GM23248 (cell line): ENCODE data around the gene RXRB. TPM values are rescaled to one million over a fixed set of nuclear protein-coding genes. Genes with fewer than 3 reads are reported as not detected.

Experiments
- DNase-seq: peaks from one replicate; pipeline ENCODE4 v3.0.0-alpha.2; 2015
- H2AFZ ChIP-seq: fragments of 200-600 bp; sonication (generic); 2 replicates; pipeline ENCODE4 v1.6.1; 2016; ENCODE audit warnings: antibody characterized with exemption
- H3F3A ChIP-seq: fragments of 200-600 bp; sonication (generic); 2 replicates; pipeline ENCODE4 v1.6.1; 2016; ENCODE audit warnings: mild to moderate bottlenecking, antibody characterized with exemption, mixed run types; ENCODE audit not compliant: insufficient read depth
- H3K27ac ChIP-seq: fragments of 200-600 bp; sonication (generic); 2 replicates; pipeline ENCODE4 v1.5.1; 2016; ENCODE audit warnings: mild to moderate bottlenecking
- H3K27me3 ChIP-seq: fragments of 200-600 bp; sonication (generic); replicated peaks from 2 replicates; pipeline ENCODE4 v1.6.1; 2016; ENCODE audit warnings: mild to moderate bottlenecking; ENCODE audit not compliant: insufficient read depth
- H3K36me3 ChIP-seq: fragments of 200-600 bp; sonication (generic); 2 replicates; pipeline ENCODE4 v1.6.1; 2016; ENCODE audit warnings: low read depth, mild to moderate bottlenecking
- H3K4me1 ChIP-seq: fragments of 200-600 bp; sonication (generic); 2 replicates; pipeline ENCODE4 v1.6.1; 2016; ENCODE audit warnings: mild to moderate bottlenecking; ENCODE audit not compliant: insufficient read depth
- H3K4me2 ChIP-seq: fragments of 200-600 bp; sonication (generic); one replicate; pipeline ENCODE4 v1.6.1; 2016; ENCODE audit warnings: mild to moderate bottlenecking; ENCODE audit not compliant: unreplicated experiment
- H3K4me3 ChIP-seq: fragments of 200-600 bp; sonication (generic); 2 replicates; pipeline ENCODE4 v1.5.1; 2016; ENCODE audit warnings: mild to moderate bottlenecking
- H3K79me2 ChIP-seq: fragments of 200-600 bp; sonication (generic); 2 replicates; pipeline ENCODE4 v1.6.1; 2016; ENCODE audit warnings: mild to moderate bottlenecking; ENCODE audit not compliant: insufficient read depth
- H3K9ac ChIP-seq: fragments of 200-600 bp; sonication (generic); 2 replicates; pipeline ENCODE4 v1.6.1; 2016; ENCODE audit warnings: mild to moderate bottlenecking
- H3K9me2 ChIP-seq: fragments of 200-600 bp; sonication (generic); 2 replicates; pipeline ENCODE4 v1.6.1; 2016; ENCODE audit warnings: mixed run types, mild to moderate bottlenecking, moderate library complexity; ENCODE audit not compliant: insufficient read depth
- H3K9me3 ChIP-seq: fragments of 200-600 bp; sonication (generic); one replicate; pipeline ENCODE4 v1.6.1; 2017; ENCODE audit warnings: low read depth
- H4K20me1 ChIP-seq: fragments of 200-600 bp; sonication (generic); 2 replicates; pipeline ENCODE4 v1.6.0; 2016; ENCODE audit not compliant: insufficient read depth
- EZH2 ChIP-seq: fragments of 200-600 bp; sonication (generic); IDR thresholded peaks from 2 replicates; pipeline ENCODE4 v1.6.1; 2018; ENCODE audit warnings: antibody characterized with exemption, mild to moderate bottlenecking; ENCODE audit not compliant: insufficient read depth, poor library complexity, severe bottlenecking
- EZH2phosphoT487 ChIP-seq: fragments of 200-600 bp; sonication (generic); IDR thresholded peaks from 2 replicates; pipeline ENCODE4 v1.6.1; 2018; ENCODE audit warnings: antibody characterized with exemption, moderate library complexity, mild to moderate bottlenecking, low read depth; ENCODE audit not compliant: insufficient read depth
- WGBS, 2 experiments: methylation state at CpG; one replicate each; pipeline ENCODE4 v1.1.6; 2015 to 2017; ENCODE audit warnings: low lambda C conversion rate in 2 of 2, low coverage in 1 of 2; ENCODE audit errors: missing lambda C conversion rate in 2 of 2; 5-methylcytosine and 5-hydroxymethylcytosine counted together
- in situ Hi-C: fragments of 300-500 bp; cut with MboI; formaldehyde crosslinking; loops from 2 replicates; pipeline ENCODE4 v1.15.0; 2020
- polyA plus RNA-seq: library from polyadenylated mRNA; unstranded; fragments of >200 nt; fragmentation: Nextera tagmentation; extraction: Ambion mirVana; gene quantifications from 2 replicates; pipeline ENCODE4 v1.2.1, GENCODE V29; 2016
- total RNA-seq: library from RNA; depleted of rRNA; stranded (reverse); fragments of >200 nt; shearing (Covaris generic); gene quantifications from 2 replicates; pipeline ENCODE4 v1.2.3, GENCODE V29; 2014

RXRB gene
- total and polyA plus RNA-seq, 2 experiments from 2014 or later: 27.7 to 28.1 TPM

- H3K9me2 ChIP-seq: no peaks in the 10 kb centered on the region
- no peak overlapping the region for H3K27ac ChIP-seq
- peaks cover 10% of the 10 kb centered on the region for H3K4me1 ChIP-seq
- H3K9me3 ChIP-seq: no peaks in the 10 kb centered on the region
- TF ChIP-seq EZH2 (no peak), EZH2phosphoT487 (no peak)
- peak overlapping the region; percentile 66 for H2AFZ ChIP-seq
- in situ Hi-C loops: no loop called here
- H3K9ac ChIP-seq: peak overlapping the region; percentile 66
- peak overlapping the region; percentile 98 for H3K4me2 ChIP-seq
- peaks cover 1% of the 10 kb centered on the region; the same call in 1 of the 2 replicates for H3K79me2 ChIP-seq
- peak overlapping the region; percentile 78 for H3K4me3 ChIP-seq
- DNase-seq: no peak
- H3F3A ChIP-seq: peaks cover 12% of the 10 kb centered on the region; the same call in 1 of the 2 replicates
- WGBS, 2 experiments: 14 to 20% methylated on average over 5 to 9 of the region's 9 CpGs
- H3K36me3 ChIP-seq: 0 out of 2 replicates have a peak, but pooled peaks cover 5% of the 10 kb centered on the region
- no peaks in the 10 kb centered on the region for H3K27me3 ChIP-seq
- H4K20me1 ChIP-seq: no peaks in the 10 kb centered on the region
Measured at GRCh38 chr6:33213989-33214335, 13.5 kb upstream of the RXRB start.

- DNase-seq: peak; percentile 54
- Histone ChIP-seq H3K9me3 (no peaks in the 10 kb centered on the region), H2AFZ (peak overlapping the region; percentile 66), H3K27ac (no peak overlapping the region), H3K4me3 (peak overlapping the region; percentile 78), H3K27me3 (no peaks in the 10 kb centered on the region), H3K79me2 (peaks cover 5% of the 10 kb centered on the region; the same call in 1 of the 2 replicates), H3K4me1 (peaks cover 10% of the 10 kb centered on the region), H4K20me1 (no peaks in the 10 kb centered on the region), H3K4me2 (peak overlapping the region; percentile 98), H3K9ac (peak overlapping the region; percentile 66), H3K9me2 (no peaks in the 10 kb centered on the region), H3F3A (peaks cover 13% of the 10 kb centered on the region; the same call in 1 of the 2 replicates), H3K36me3 (0 out of 2 replicates have a peak, but pooled peaks cover 5% of the 10 kb centered on the region)
- TF ChIP-seq EZH2phosphoT487 (no peak), EZH2 (no peak)
- in situ Hi-C loops: no loop called here
- WGBS, 2 experiments: 1% methylated on average over 32 to 43 of the region's 43 CpGs
Measured at GRCh38 chr6:33213166-33213988, 12.9 kb upstream of the RXRB start.

GRCh38 chr6:33212857-33213165, 12.3 kb upstream of the RXRB start:
- peaks cover 8% of the 10 kb centered on the region for H3K79me2 ChIP-seq
- H3F3A ChIP-seq: peaks cover 13% of the 10 kb centered on the region; the same call in 1 of the 2 replicates
- no peaks in the 10 kb centered on the region for H3K9me2 ChIP-seq
- WGBS, 2 experiments: 0 to 1% methylated on average over 6 of the region's 6 CpGs
- peaks cover 10% of the 10 kb centered on the region for H3K4me1 ChIP-seq
- H3K9me3 ChIP-seq: no peaks in the 10 kb centered on the region
- TF ChIP-seq EZH2: no peak
- no peak for TF ChIP-seq EZH2phosphoT487
- H3K27ac ChIP-seq: no peak overlapping the region
- H3K27me3 ChIP-seq: no peaks in the 10 kb centered on the region
- 0 out of 2 replicates have a peak, but pooled peaks cover 5% of the 10 kb centered on the region for H3K36me3 ChIP-seq
- H2AFZ ChIP-seq: peak overlapping the region; percentile 66
- peak; percentile 62 for DNase-seq
- peak overlapping the region; percentile 66 for H3K9ac ChIP-seq
- peak overlapping the region; percentile 78 for H3K4me3 ChIP-seq
- no peaks in the 10 kb centered on the region for H4K20me1 ChIP-seq
- in situ Hi-C loops: no loop called here
- H3K4me2 ChIP-seq: peak overlapping the region; percentile 98

DNA sequence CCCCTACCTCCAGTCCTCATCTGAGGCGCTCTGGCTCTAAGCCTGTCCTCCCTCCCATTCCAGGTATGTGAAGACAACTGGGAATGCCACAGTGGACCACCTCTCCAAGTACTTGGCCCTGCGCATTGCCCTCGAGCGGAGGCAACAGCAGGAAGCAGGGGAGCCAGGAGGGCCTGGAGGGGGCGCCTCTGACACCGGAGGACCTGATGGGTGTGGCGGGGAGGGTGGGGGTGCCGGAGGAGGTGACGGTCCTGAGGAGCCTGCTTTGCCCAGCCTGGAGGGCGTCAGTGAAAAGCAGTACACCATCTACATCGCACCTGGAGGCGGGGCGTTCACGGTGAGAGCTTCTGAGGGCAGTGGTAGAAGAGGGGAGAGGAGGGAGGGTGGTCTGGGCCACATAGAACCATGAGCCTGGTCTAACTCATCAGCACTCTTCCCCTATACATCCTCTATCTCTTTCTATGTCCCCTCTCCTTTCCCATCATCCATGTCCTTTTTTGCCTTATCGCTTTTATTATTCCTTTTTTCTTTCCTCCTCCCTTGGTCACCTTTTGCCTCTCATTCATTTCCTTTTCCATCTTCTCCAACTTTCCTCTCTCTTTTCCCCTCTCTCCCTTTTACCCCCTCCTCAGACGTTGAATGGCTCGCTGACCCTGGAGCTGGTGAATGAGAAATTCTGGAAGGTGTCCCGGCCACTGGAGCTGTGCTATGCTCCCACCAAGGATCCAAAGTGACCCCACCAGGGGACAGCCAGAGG, 11.4 kb upstream of the RXRB start:
- WGBS, 2 experiments: 93 to 94% methylated on average over 16 to 18 of the region's 18 CpGs
- Histone ChIP-seq H3K4me2 (no peak overlapping the region), H3K4me3 (peak overlapping the region; percentile 78), H4K20me1 (no peaks in the 10 kb centered on the region), H2AFZ (no peak overlapping the region), H3K9me3 (no peaks in the 10 kb centered on the region), H3K9ac (no peak overlapping the region), H3K79me2 (peaks cover 9% of the 10 kb centered on the region), H3K9me2 (no peaks in the 10 kb centered on the region), H3K27ac (no peak overlapping the region), H3F3A (peaks cover 13% of the 10 kb centered on the region; the same call in 1 of the 2 replicates), H3K4me1 (peaks cover 17% of the 10 kb centered on the region), H3K27me3 (no peaks in the 10 kb centered on the region), H3K36me3 (0 out of 2 replicates have a peak, but pooled peaks cover 5% of the 10 kb centered on the region)
- in situ Hi-C loops: no loop called here
- no peak for TF ChIP-seq EZH2phosphoT487
- no peak for TF ChIP-seq EZH2
- DNase-seq: no peak
